ENCODE results near the gene ACP4.
"Not testable (repeated sequence)": the region's sequence is repeated elsewhere in the genome, so short reads cannot be mapped to it uniquely, and the experiment has no call there.

The ACP4 gene

DNA sequence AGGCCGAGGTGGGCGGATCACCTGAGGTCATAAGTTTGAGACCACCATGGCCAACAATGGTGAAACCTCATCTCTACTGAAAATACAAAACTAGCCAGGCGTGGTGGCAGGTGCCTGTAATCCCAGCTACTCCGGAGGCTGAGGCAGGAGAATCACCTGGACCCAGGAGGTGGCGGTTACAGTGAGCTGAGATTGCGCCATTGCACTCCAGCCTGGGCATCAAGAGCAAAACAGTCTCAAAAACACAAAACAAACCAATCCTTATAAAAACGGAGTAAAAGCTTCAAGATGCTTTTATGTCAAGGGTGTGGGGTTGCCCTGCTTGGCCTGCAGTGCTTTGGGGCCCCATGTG, 7.2 kb downstream of the ACP4 start:
- no peak for DNase-seq

DNA sequence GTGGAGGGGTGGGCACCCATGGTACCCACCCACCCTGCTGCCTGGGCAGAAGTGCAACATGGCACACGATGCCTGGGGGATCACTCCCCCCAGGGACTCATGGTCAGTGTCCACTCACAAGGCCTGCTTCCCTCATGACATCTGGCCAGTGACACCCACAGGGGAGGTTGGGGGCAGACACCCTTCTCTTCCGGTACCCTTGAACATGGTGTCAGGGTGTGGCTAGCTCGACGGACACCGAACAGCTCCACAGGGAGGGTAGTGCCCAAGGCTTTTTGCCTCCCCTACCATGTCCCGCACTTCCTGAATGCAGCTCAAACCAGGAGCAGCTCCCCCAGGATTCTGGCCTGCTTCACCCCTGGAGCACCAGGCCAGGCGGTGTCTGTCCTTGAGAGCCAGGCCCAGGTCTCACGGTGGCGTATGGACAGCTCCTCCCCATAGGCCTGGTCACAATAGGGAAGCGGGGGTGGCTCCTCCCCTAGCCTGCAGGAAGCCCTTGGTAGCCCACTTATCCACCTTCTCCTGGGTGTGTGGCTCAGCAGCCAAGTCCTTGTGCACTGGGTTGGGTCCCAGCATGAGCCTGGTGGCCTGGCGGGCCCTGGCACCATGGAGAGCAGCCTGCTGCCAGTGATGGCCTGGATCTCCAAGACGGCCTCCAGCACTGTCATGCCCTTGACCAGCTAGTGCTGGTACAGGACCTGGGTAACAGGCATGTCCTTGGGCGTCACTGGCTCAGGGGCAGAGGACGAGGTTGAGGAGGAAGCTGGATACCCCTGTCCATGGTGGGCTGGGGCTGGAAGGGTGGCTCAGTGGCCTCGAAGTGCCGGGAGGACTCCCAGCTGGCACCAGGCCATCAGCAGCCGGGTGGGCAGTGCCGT, 7.8 kb downstream of the ACP4 start:
- no peak for DNase-seq

DNA sequence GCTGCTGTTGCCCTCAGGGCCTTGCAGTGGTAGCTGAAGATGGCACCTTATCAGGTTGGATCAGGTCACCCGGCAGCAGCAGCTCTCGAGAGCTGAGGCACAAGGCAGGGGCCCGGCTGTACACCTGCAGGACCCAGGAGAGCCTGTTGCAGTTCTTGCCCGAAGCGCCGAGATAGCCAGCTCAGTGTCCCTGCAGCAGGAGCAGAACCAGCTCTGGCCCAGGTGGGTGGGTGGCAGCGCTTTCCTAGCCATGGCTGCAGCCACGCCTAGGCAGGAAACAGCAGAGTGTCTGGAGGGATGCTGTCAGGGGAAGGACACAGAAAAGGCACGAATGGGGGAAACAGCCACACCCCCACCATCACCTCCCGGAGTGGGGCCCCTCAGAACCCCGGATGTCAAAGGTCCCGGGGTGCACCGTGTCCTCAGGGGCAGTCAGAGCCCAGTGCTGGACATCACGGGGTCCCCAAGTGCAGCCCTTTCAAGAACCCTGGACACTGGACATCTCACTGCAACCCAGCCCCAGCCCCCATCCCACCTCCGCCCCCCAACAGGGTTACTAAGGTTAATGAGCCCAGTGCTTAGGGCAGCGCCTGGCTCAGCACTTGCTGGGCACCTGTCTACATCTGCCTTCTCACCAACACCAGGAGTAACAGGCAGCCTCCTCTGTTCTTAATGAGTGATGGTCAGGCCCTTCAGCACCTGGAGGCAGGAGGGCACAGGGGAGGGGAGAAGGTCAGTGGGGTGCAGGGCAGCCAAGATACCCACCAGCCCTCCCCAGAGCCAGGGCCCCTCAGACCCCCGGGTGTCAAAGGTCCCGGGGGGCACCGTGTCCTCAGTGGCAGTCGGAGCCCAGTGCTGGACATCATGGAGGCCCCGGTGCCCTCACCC, 8.7 kb downstream of the ACP4 start:
- DNase-seq = no peak

DNA sequence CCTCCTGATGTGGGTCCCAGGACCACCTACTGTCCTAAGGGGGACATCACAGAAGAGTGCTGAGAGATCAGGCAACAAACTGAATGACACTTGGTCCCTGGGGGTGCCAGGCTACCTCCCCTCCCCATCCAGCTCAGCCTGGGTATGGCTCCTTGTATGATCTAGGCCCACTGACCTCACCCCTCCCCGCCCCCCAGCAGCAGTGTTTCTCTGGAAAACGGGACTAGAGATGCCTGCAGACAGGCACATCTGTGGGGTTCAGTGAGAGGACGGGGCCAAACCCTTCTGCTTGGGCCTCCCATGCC, 9.3 kb downstream of the ACP4 start:
- DNase-seq = no peak

DNA sequence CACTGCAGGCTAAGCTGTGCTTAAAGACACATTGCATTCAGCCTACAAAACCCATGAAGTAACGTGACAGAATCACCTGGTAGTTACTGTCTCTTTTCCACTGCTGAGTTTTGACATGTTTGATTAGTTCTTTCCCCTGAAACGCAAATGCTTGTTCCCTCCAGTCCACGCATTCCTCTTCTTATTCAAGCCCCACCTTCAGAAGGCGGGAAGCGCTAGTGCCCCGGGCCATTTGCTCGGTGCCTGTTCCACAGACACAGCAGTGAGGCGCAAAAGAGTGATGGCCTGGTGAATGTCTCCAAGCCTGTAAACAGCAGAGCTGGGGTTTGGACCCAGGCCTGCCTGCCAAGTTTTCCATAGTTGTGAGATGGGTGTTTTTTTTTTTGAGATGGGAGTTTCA, 10.9 kb downstream of the ACP4 start:
- no peak for DNase-seq

DNA sequence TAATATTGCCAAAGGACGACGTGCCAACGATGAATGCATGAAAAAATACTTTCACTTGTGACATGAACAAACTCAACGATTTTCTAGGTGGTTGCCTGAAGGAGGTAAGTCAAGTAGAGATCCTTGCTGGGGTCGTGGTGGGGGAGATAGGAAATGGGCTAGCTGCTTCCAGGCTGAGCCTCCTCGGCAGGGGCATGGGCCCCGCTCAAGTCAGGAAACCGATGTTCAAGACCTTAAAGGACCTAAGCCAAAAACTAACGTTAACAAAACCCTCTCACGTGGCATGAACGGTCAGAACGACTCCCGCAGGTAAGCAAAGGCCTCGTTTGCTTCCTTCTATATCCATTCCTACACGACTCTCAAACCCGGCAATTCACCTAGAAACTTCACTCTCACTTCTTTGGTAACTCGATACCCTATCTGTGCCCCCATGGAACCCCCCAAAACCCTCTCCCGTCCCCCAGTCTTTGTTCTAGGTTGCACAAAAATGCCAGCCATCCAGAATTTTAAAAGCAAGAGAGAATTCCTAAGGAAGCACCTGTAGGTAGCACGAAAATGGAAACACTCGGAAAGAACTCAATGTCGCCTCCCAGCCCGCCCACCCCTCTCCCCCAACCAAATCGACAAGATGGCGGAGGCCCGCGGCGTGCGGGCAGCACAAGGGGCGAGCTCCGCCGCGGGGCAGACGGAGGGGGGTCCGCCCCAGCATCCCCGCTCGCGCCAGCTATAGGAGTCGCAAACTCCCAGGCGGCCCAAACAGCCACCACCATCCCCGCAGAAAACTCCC, 13.6 kb downstream of the ACP4 start:
- peak in 2 of 51 donors; percentile 26 to 28 for DNase-seq

DNA sequence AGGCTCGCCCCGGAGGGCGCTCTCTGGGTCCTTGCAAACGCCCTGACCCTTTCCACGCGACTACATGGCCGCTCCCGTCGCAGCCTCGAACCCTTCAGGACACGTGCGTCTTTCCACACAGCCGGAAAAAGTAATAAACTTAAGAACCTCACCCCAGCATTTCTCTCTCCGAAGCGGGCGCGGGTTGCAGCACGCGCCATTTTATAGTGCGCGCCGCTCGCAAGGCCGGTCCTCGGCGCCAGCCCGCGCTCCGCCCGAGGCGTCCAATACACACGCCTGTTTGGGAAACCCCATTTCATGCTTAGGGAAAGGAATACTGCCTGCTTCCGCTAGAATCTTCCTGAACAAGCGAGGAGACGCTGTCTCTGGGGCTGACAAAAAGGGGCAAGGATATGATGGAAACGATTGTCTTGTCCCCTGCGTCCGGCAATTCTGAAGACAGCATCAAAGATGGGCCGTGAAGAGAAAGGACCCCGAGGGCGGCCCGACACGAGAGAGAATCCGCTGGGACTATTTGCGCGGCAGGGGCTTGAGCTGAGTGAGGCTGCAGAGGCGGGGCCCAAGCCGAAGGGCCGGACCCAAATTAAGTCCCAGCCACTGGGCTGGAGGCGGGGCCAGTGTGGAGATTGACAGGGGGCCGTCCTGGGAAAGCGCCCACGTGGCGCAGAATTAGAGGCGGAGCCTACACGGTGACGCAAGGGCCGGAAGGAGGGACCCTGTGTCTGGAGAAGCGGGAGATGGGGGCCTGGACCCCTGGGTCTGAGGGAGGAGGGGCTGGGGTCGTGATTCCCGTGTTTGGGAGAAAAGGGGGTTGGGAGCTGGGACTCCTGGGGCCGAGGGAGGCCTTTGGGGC, 14.4 kb downstream of the ACP4 start:
- DNase-seq = peak; percentile 65 to 99 (median 96)

DNA sequence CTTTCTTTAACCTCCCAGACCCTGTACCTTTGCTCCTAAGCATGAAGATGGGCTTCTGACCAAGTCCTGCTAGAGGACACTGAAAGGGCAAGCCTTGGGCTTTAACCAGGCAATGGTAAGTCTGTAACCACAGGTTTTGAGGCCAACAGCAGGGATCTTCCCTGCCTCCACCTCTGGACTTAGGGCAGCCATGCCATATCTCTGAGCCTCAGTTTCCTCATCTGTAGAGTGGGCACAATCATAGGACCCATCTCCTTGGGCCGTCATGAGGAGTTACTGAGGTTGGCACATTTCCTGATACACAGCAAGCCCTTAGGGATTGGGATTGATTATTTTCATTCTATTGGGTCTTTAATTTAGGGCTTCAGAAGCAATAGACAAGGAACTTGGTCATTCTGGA, 18.6 kb downstream of the ACP4 start:
- no peak for DNase-seq

DNA sequence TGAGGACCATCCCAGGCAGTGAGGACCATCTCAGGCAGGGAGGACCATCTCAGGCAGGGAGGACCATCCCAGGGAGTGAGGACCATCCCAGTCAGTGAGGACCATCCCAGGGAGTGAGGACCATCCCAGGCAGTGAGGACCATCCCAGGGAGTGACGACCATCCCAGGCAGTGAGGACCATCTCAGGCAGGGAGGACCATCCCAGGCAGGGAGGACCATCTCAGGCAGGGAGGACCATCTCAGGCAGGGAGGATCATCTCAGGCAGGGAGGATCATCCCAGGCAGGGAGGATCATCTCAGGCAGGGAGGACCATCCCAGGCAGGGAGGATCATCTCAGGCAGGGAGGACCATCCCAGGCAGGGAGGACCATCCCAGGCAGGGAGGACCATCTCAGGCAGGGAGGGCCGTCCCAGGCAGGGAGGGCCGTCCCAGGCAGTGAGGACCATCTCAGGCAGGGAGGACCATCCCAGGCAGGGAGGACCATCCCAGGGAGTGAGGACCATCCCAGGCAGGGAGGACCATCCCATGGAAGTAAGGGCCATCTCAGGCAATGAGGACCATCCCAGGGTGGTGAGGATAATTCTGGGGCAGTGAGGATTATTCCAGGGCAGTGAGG, 21.5 kb downstream of the ACP4 start:
- DNase-seq = not testable (repeated sequence)

DNA sequence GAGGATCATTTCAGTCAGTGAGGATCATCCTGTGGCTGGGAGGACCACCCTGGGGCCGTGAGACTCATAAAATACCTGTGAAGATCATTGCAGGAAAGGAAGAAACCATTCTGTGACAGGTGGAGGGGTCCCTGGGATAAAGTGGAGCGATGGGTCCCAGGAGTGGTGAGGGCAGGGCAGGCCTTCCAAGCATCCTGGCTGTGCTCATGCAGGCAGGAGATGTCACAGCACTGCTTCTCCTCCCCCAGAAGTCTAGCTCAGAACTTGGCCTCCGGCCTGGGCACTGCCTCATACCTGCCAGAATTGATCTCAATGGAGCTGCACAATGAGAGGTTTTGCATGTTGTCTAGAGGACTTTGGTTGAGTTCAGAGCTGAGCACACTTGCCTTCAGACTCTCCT, 22.3 kb downstream of the ACP4 start:
- DNase-seq = no peak

DNA sequence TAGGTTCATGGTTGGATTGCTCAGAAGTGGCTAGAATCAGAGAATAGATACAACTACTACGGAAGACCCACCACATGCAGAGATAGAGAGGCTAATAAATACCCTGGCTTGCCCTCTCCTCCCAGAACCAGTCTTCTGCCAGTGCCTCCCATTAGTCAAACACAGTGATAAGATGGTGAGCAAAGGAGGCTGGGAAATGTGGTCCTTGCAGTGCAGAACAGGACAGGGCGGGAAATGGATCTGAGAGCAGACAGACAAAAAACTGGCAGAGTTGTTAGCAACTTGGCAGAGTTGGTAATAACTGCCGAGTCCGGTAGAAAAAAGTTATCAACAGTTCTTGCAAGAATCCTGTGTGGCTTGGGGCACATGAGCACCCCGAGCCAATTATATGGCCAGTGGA, 24.7 kb downstream of the ACP4 start:
- DNase-seq = no peak

DNA sequence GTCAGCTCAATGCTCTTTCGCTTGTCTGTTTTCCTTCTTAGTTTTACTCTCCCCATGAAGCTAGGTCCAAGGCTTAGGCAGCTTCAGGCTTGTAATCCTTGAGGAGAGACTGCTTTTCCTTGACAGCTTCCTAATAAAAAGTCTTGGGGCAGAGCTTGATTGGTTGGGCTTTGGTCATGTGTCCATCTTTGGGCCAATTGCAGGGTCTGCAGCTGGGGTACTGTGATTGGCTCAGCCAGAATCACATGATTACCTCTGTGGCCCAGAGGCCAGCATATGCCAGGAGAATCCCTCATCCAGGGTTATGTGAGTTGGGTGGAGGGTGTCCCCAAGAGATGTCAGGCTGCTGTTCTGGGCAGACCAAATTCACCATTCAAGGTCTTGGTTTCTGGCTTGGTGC, 25.2 kb downstream of the ACP4 start:
- DNase-seq = no peak

DNA sequence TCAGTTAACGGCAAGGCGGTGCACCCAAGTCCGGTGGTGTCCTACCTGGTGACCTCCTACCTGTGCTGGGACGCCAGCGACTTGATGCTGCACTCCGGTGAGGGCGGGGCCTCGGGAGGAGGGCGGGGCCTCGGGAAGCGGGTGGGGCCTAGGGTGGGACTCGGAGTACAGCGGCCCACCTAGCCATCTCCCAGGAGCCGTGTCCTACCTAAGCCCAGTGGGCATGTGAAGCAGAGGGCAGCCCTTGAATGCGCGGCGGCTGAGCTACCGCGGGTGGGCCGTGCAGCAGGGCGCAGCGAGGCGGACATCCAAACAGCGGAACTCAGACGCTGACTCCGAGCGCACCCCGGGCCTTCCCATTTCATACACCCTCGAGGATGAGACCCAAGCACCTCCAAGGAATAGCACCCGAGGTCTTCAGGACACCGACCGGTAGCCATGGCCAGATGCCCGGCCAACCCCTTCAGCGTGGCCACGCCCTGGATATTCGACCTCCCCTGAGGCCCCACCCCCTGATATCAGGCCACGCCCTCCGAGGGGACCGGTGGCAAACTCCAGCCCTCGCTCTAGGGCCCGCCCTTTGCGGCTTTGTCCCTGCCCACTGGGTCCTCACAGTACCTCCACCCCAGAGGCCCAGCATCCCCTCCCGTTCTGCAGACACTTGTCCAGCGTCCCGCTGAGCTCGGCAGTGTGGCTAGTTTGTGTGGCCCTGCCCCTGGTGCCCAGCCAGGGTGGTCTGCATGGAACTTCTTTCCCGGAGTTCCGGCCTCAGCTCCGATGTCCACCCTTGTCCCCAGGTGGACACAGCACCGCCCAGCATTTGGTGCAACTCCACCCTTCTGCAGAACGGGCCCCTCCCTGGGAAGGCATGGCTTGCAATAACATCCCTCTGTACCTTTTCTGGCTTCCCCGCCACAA, 28.0 kb downstream of the ACP4 start:
- DNase-seq = no peak

DNA sequence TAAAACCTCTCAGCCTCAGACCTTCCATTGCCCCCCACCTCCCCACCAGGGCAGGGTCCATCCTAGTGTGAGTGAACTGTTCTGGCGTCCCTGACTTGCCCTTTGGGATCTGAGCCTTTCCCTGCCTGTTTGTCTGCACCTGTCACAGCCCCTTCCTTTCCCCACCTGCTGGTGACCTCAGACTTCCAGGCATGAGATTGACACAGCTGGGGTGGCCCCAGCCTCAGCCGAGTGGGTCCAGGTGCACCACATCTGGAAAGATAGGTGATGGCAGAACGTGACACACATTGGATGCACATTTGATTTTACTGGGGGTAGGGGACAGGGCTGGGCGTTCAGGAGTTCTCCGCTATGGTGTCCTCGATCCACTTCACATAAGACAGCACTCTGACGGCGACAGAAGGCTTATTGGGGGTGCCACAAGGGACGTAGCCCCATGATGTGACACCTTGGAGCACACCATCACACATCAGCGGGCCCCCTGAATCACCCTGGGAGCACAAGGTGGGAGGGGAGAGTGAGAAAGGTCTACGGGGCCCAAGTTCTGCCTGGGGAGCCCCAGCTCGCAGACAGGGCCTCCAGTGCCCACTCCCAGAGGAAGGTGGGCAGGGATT, 28.8 kb downstream of the ACP4 start:
- no peak for DNase-seq

DNA sequence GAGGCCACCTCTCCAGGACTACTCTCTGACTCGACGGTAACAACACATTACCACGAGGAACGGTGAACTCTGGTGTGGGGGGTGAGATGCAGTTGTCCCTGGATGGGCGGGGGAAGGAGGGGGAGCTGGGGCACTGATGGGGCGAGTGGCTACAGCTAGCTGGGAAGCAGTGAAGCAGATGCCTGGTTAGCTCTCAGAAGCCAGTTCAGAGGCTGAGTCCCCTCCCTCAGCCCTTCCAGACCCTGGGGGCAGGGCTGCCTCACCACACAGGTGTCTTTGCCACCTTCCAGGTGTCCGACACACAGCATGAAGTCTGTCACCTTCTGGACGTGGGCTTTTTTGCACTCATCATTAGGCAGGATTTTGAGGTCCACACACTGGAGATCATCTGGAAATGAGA, 29.4 kb downstream of the ACP4 start:
- no peak for DNase-seq

DNA sequence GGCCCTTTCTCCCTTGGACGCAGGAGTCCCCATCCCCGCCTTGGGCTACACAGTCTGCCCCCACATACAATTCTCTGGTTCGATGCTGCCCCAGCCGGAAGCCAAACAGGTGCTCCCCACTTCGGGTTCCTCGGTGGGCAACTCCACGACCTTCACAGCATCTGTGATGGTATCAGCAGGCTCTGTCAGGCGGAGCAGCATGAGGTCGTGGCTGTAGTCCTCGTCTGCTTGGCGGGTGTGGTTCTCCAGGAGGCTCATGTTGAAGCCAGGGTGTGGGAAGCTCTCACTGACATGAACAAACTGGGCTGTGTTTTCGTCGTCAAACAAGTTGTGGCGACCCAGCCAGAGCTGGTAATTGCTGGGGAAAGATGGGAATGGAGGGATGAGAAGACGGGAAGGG, 29.9 kb downstream of the ACP4 start:
- no peak for DNase-seq

DNA sequence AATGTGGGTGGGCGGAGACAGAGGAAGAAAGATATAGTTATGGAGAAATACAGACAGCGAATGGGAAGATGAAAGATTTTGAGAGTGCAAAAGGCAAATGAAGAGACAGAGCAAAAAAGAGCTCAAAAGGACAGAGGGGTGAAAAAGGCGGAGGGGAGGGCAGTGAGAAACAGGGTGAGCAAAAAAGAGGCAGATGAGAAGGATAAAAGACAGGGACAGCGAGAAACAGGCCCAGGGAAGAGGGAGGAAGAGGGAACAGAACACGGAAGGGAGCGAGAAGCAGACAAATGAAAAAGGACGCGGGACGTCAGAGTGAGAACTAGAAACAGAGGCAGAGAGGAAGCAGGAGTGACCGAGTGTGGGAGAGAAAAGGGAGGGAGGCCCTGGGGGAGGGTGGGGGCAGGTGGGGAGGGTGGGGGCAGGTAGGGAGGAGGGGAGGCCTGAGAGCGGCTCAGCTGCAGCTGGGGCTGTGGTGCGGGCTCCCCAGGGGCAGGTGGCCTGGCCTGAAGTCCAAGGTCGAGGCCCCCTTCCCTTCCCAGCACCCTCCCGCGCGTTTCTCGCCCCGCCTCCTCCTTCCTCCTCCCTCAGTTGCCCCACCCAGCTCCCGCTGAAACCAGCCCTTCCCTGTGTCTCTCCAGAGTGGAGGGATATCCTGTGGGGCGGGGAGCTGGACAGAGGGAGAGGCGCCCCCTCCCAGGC, 30.5 kb downstream of the ACP4 start:
- DNase-seq = no peak

DNA sequence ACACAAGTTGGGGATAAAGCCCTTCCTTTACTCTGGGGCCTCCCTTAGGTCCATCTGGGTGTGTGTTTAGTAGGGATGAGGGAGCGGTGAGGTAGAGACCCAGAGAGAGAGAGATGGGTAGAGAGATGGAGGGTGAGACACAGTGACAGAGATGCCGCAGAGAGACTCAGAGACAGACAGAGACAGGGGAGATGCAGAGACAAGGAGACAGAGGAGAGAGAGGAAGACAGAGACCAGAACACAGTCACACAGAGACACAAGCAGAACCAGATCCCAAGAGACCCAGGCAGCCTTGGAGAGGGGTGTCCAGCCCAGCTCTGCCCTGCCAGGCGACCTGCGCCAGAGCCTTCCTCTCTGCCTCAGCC, 31.0 kb downstream of the ACP4 start:
- no peak for DNase-seq

DNA sequence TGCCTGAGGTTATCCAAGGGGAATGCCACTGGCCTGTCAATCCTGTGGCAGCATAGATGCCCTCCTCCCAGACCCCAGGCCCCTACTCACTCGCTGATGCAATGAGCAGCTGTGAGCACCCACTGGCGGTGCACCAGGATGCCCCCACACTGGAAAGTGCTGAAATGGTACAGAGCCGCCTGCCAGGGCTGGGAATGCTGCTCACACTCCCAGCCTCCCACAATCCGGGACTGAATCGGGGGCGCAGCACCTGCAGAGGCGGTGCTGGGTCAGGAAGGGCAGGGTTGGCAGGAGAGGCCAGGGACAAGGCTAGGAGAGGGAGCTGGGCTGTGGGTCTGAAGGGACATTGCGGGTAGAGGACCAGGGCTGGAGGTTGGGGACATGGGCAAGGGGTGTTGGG, 31.4 kb downstream of the ACP4 start:
- DNase-seq = no peak
